ENCODE data around the gene YIPF2. TPM values are rescaled to one million over a fixed set of nuclear protein-coding genes. Genes with fewer than 3 reads are reported as not detected.
"Not testable (repeated sequence)": the region's sequence is repeated elsewhere in the genome, so short reads cannot be mapped to it uniquely, and the experiment has no call there.

YIPF2 gene
- total RNA-seq, result 27.9 TPM

GRCh38 chr19:10928563-10929401 lies at the start of gene YIPF2, which contains the start of gene TIMM29:
YIPF2 (minus strand) TSS chr19:10928639; CDS start chr19:10928410, 229 bp downstream.
TIMM29 (plus strand) TSS chr19:10928811; CDS start chr19:10928823, 12 bp downstream.
- peak; percentile 98 for DNase-seq (ENCODE audit: low spot score)
- ATAC-seq, result peak; percentile 90

- ATAC-seq (no peak), DNase-seq (ENCODE audit: low spot score) (no peak)
Observed at GRCh38 chr19:10977742-10978092, 49.3 kb upstream of the YIPF2 start.

GRCh38 chr19:10976131-10976892 lies 47.9 kb upstream of the YIPF2 start:
- DNase-seq (ENCODE audit: low spot score) (no peak), ATAC-seq (peak; percentile 8)

- no peak for DNase-seq (ENCODE audit: low spot score)
Observed at GRCh38 chr19:10975374-10976130, 47.1 kb upstream of the YIPF2 start.

GRCh38 chr19:10971107-10971726 lies 42.8 kb upstream of the YIPF2 start:
- DNase-seq (ENCODE audit: low spot score), result no peak
- ATAC-seq, result peak; percentile 16

More at GRCh38 chr19:10975374-10976130, 47.1 kb upstream of the YIPF2 start:
- ATAC-seq, result peak; percentile 16

GRCh38 chr19:10968527-10969135 lies 40.2 kb upstream of the YIPF2 start:
- no peak for DNase-seq (ENCODE audit: low spot score)

GRCh38 chr19:10966809-10967208 lies 38.4 kb upstream of the YIPF2 start:
- DNase-seq (ENCODE audit: low spot score) (no peak), ATAC-seq (no peak)

More at GRCh38 chr19:10968527-10969135, 40.2 kb upstream of the YIPF2 start:
- ATAC-seq, result no peak

GRCh38 chr19:10965398-10965797 lies 37.0 kb upstream of the YIPF2 start:
- ATAC-seq, result no peak
- DNase-seq (ENCODE audit: low spot score), result no peak

GRCh38 chr19:10964903-10965302 lies 36.5 kb upstream of the YIPF2 start:
- no peak for DNase-seq (ENCODE audit: low spot score)
- ATAC-seq, result no peak

- DNase-seq (ENCODE audit: low spot score), result no peak
- ATAC-seq, result no peak
Observed at GRCh38 chr19:10963865-10964264, 35.4 kb upstream of the YIPF2 start.

GRCh38 chr19:10962863-10963262 lies 34.4 kb upstream of the YIPF2 start:
- no peak for ATAC-seq

GRCh38 chr19:10961073-10961860 lies 32.8 kb upstream of the YIPF2 start:
- ATAC-seq (peak; percentile 63), DNase-seq (ENCODE audit: low spot score) (peak; percentile 75)

More at GRCh38 chr19:10962863-10963262, 34.4 kb upstream of the YIPF2 start:
- no peak for DNase-seq (ENCODE audit: low spot score)

GRCh38 chr19:10960314-10961072 lies 32.1 kb upstream of the YIPF2 start, which contains the start of gene SMARCA4:
SMARCA4 (plus strand) TSS chr19:10961030; CDS start chr19:10984152, 23,122 bp downstream.
- DNase-seq (ENCODE audit: low spot score) (peak; percentile 98), ATAC-seq (peak; percentile 95)

GRCh38 chr19:10959277-10959968 lies 31.0 kb upstream of the YIPF2 start:
- ATAC-seq, result not testable (repeated sequence)

GRCh38 chr19:10952809-10953208 lies 24.4 kb upstream of the YIPF2 start:
- DNase-seq (ENCODE audit: low spot score), result no peak
- ATAC-seq, result no peak

More at GRCh38 chr19:10959277-10959968, 31.0 kb upstream of the YIPF2 start:
- not testable (repeated sequence) for DNase-seq (ENCODE audit: low spot score)

- ATAC-seq, result peak; percentile 61
- no peak for DNase-seq (ENCODE audit: low spot score)
Observed at GRCh38 chr19:10946958-10947657, 18.7 kb upstream of the YIPF2 start.

- DNase-seq (ENCODE audit: low spot score), result no peak
Observed at GRCh38 chr19:10945264-10945663, 16.8 kb upstream of the YIPF2 start.

More at GRCh38 chr19:10945264-10945663, 16.8 kb upstream of the YIPF2 start:
- no peak for ATAC-seq
